HG02973 (cell line): ENCODE measurements around the gene GRID1.

Experiments
- ATAC-seq: cut with Tn5 transposase; IDR thresholded peaks from one replicate; pipeline ENCODE4 v1.9.1; 2021; ENCODE audit warnings: moderate library complexity; ENCODE audit not compliant: unreplicated experiment

The GRID1 gene

GRCh38 chr10:86355571-86356038 lies 11.0 kb downstream of the GRID1 start:
- ATAC-seq = no peak

DNA sequence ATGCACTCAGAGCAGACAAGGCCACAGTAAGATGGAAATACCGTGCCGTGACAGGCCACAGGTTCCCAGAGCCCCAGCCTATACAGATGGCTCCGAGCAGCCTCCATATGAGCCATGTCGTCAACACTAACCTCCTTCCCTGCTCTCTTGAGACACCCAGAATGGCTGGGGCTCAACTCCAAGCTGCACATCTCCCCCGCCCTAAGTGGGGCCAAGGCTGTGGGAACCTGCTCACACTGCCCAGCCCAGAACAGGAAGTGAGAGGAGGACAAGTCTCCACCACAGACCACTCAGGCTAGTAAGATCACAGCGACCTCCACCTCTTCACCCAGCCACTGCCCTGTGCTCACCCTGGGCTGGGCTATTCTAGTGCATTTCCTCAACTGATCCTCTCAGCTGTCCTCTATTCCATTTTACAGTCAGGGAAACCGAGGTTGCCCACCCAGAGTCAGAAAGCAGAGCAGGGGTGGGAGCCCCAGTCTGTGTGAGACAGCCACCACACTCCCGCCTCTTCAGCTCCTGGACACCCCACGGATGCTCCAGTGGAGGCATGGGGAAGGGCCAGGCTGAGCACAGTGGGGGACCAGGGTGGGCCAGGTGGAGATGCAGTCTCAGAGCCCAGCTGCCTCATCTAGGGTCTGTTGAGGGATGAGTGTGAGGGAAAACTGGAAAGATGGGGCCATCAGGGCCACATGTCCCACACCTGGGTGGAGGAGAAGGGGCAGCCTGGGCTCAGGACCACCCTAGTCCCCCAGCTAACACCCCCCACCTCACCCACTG lies 11.6 kb downstream of the GRID1 start:
- ATAC-seq = peak; percentile 54

DNA sequence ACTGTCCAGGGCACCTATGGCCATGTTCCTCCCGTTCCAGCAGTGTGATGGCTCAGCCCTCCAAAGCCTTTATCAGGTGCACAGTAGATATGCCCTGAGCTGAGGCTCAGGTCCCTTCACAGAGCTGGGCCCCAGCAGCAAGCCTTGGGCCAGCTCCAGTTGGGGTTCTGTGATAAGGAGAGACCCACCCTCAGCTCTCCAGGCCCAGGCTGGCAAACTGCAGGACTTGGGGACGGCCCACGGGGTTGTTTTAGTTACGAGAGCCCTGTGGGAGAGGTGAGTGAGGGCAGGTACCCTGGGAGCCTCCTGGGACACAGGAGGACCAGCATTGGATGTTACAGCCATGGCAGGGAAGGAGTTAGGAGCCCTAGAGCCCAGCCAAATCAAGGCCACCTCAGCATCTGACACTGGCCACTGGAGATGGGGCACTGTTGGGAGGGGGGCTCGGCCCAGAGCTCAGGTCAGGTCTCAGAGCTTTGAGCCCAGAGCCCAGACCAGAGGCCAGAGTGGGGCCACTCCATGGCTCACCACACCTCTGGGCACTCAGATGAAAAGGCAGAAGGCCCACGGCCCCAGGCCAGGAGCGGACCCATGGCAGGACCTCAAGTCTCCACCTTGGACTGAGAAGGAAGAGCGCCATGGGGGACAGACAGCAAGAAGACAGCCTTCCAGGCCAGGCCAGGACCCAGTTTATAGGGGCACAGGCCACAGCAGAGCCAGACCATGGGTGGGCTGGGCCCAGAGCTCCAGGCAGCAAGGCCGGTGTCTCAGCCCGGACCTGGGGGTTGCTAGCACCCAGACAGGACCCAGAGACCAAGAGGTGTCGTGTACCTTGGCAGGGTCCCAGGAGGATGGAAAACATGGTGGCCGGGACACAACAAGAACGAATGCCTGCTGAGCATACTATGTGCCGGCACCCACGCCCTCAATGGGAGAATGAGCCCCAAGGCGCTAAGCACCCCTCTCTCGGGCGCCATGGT lies 12.8 kb downstream of the GRID1 start:
- ATAC-seq = no peak

GRCh38 chr10:86350897-86351296 lies 15.7 kb downstream of the GRID1 start:
- ATAC-seq = no peak

DNA sequence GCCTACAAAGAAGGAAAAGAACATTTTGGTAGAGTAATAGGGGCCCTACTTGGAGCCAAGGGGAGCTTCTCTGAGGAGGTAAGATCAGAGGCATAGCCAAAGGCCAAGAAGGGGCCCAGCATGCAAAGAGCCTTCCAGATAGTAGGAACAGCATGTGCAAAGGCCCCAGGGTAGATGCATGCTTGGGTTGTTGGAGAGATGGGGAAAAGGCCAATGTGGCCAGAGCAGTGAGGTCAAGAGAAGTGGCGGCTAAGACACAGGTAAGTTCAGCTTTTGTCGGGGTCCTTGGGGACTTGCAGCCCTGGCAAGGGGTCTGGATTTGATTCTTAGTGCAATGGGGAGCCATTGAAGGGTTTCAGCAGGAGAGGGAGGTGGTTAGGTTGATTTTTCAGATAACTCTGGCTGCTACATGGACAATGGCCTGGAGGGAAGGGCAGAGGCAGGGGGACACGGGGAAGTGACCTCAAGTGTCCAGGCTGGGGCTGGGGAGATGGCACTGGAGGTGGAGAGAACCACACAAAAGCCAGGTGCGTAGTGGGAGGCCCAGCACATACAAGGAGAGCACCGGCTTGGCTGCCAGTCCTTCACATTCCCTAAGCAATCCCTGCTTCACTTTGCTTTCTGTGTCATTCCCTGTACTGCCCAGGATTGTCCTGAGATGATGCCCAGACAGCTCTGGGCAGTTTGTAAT lies 16.5 kb downstream of the GRID1 start:
- ATAC-seq = no peak

GRCh38 chr10:86349474-86349873 lies 17.1 kb downstream of the GRID1 start:
- no peak for ATAC-seq

- ATAC-seq = no peak
Measured at GRCh38 chr10:86348321-86349210, 18.0 kb downstream of the GRID1 start.

DNA sequence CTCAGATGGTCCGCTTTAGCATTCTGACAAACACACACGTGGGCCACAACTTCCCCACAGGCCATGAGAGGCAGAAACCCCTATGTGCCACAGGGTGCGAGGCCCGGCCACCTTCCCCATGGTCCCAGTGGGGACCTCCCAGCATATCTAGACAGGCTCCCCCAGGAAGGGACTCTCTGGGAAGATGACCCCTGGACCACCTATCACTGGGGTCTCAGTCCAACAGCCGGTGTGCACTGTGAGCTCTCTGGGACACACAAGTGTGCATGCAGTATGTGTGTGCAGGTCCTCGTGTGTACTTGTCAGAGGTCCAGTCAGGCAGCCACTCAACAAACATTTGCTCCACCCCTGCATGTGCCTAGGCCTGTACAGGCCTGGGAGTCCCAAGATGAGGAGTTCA lies 18.7 kb downstream of the GRID1 start:
- no peak for ATAC-seq

DNA sequence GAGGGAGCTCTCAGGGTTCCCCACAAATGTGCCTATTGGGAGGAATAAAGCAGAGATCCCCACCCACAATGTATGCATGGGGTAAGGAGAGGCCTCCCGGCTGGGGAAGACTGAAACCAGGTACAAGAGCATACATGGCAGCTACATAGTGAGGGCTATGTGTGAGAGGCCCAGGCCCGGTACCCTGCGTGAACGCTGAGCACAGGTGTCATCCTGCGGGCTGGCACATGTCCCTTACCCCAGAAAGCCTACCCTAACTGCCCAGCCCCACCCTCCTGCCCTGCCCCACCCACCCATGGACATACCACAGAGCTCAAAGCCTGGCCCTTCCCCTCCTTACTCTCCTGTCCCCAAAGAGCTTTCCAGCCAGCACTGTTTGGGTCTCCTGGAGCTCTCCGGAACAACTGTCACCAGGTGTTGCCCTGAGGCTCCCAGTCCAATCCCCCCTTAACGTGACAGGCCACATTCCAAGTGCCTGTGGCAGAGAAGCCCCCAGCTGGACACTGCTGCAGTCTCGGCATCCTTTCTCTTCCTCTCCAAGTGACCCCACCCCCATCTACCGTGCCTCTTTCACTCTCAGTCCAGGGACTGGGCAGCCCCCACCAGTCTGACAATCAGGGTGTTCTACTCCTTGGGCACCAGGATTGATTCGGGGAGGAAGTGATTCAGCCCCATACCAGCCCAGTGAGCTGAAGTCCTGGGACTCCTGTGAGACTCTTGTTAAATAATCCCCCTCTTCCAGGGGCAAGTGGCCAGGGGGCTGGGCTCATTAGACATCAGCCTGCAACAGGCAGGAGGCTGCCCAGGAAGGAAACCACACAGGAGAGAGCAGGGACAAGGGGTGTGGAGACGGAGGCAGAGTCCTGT lies 19.6 kb downstream of the GRID1 start:
- no peak for ATAC-seq

GRCh38 chr10:86345859-86346798 lies 20.5 kb downstream of the GRID1 start:
- ATAC-seq = no peak

- no peak for ATAC-seq
Measured at GRCh38 chr10:86345296-86345858, 21.2 kb downstream of the GRID1 start.

- no peak for ATAC-seq
Measured at GRCh38 chr10:86344714-86345161, 21.9 kb downstream of the GRID1 start.

GRCh38 chr10:86344281-86344680 lies 22.3 kb downstream of the GRID1 start:
- ATAC-seq = no peak

DNA sequence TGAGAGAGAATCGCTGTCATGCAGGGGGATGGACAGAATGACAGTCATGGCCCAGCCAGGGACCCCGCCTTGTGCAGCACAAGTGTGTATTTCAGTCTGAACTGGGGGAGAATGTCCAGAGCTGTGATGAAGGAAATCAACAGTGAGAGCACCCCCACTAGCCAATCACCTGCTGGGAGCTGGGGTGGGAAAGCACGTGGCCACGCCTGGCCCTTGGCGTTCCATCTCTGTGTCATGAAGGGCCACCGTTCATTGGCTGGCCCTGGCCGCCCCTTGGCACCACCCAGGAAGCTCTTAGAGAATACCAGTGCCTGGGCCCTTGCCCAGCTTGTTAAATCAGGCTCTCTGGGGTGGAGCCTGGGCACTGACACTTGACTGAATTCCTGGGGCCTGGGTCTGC lies 22.8 kb downstream of the GRID1 start:
- no peak for ATAC-seq

DNA sequence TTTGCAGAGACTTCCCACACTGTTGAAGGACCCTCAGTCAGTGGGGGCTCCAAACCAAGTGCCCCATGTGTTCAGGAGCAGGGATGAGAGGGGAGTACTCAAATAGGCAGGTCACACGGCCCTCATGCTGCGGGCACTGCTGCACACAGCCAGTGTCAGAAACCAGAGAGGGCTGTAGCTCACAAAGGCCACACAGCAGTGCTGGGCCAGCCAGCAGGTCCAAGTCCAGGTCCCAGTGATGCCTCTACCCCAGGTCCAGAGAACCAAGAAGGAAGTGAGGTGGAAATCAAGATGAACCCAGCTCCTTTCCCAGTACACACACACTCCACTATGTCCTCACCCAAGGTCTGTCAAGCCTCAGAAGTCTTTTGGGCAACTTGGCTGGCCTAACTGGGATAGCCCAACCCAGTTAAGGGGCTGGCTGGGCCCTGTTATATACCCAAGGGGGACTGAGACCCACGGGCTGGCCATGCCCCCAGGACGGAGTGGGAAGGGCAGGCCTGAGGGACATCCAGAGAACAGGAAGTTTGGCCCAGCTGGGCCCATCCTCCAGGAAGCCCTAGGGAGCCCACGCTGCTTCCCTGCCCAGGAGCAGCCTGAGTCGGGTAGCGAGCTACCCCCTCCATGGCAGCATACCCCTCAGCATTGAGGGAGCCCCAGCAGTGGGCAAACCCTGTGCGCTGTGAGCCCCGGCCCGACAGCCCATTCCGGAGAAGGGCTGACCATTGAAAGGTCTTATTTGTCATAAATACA lies 24.3 kb downstream of the GRID1 start:
- no peak for ATAC-seq

DNA sequence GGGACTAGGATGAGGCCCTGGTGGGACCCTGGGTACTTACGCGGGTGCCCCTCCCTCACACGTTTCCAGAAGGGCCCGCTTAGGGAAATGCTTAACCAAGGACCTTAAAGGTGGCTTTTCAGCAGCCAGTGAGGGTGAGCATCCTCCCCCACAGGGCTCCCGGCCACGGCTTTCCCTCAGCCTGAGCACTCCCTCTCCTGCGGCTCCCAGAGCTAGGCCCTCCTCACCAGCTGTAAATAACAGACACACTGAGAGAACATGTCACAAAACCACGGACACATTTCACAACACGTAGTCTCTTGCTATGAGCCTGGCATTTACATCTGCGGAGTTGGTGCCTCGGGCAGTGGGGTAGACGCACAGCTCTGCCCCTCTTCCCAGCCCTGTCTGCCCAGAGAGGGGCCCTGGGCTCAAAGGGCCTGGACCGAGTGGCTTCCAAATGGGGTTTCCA lies 25.2 kb downstream of the GRID1 start:
- ATAC-seq = no peak

DNA sequence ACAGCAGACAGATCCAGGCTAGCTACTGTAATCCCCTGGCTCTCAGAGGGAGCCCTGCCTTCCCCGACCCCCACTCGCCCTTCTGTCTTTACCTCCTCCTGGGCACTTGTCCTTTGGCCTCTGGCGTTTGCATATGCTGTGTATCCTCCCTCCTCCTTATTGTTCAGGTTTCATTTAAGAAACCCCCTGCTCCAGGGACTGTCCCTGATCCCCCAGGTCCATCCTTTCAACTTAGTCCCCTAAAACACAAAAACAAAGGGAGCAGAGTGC lies 25.7 kb downstream of the GRID1 start:
- ATAC-seq = no peak
